ENCODE measurements around the gene GRB14.
"Not testable (repeated sequence)": the region's sequence is repeated elsewhere in the genome, so short reads cannot be mapped to it uniquely, and the experiment has no call there.

GRB14 gene

GRCh38 chr2:164558450-164558849, 62.8 kb downstream of the GRB14 start:
- no peak for DNase-seq (ENCODE audit: low read depth in 2 of 2)

DNA sequence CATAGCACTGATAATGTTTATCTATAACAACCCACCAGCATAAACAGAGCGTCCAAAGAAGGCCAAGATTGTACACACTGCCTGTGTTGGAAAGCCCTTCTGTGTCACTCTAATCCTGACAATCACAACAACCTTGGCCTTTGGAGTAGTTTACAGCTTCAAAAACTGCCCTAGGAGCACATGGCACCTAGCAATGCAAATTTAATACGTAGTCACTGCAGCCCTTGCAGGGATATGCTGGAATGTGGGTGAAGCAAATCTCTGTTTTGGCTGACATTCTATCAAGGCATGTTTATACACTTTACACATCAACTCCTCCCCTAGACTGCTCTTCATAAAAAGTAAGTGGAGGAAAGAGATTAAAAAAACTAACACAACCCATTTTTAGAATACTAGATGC, 66.8 kb downstream of the GRB14 start:
- DNase-seq (ENCODE audit: low read depth in 2 of 2): no peak

DNA sequence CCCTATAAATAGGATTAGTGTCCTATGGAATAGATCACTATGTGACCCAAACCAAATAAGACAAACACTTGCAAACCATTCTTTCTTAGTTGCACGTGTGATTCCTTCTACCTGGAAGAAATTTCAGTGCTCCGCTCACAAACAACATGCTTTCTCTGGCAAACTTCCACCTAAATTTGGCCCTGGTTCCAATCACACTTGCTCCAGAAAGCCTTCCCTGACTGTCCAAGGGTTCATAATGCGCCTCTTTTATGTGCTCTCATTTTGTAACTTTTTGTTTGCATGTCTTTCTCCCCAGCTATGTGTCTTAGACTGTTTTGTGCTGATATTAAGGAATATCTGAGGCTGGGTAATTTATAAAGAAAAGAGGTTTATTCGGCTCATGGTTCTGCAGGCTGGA, 69.8 kb downstream of the GRB14 start:
- no peak for DNase-seq (ENCODE audit: low read depth in 2 of 2)

GRCh38 chr2:164549705-164550104, 71.6 kb downstream of the GRB14 start:
- DNase-seq (ENCODE audit: low read depth in 2 of 2): not testable (repeated sequence)

GRCh38 chr2:164545484-164545883, 75.8 kb downstream of the GRB14 start:
- no peak for DNase-seq (ENCODE audit: low read depth in 2 of 2)

DNA sequence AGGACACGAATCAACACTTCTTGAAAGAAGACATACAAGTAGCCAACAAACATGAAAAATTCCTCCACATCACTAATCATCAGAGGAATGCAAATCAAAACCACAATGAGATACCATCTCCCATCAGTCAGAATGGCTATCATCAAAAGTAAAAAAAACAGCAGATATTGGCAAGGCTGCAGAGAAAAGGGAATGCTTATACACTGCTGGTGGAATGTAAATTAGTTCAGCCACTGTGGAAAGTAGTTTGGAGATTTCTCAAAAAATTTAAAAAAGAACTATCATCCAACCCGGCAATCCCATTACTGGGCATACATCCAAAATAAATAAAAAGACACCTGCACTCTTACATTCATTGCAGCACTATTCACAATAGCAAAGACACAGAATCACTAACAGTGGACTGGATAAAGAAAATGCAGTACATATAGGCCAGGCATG, 78.7 kb downstream of the GRB14 start:
- DNase-seq (ENCODE audit: low read depth in 2 of 2): no peak

GRCh38 chr2:164538240-164538866, 82.9 kb downstream of the GRB14 start:
- no peak for DNase-seq (ENCODE audit: low read depth in 2 of 2)

GRCh38 chr2:164535280-164536025, 85.8 kb downstream of the GRB14 start:
- no peak for DNase-seq (ENCODE audit: low read depth in 2 of 2)

- no peak for DNase-seq (ENCODE audit: low read depth in 2 of 2)
These were observed 90.8 kb downstream of the GRB14 start for GRCh38 chr2:164530464-164530863.

GRCh38 chr2:164523726-164524125, 97.6 kb downstream of the GRB14 start:
- no peak for DNase-seq (ENCODE audit: low read depth in 2 of 2)

DNA sequence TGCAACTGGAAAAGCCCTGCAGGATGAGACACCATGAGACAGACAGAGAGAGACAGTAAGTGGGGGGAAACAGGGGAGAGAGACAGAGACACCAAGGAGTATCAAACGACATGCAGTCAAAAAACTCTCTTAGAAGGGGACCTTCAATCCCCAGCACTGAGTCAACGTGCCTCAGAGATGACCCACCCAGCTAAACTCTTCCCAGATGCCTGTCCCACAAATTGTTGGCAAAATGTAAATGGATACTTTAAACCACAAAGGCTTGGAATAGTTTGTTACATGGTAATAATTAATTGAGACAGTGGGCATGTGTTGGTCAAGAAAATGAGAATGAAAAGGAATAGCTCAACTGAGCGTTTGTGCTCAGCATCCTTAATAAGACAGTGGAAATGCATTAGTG, 98.3 kb downstream of the GRB14 start:
- DNase-seq (ENCODE audit: low read depth in 2 of 2): no peak

DNA sequence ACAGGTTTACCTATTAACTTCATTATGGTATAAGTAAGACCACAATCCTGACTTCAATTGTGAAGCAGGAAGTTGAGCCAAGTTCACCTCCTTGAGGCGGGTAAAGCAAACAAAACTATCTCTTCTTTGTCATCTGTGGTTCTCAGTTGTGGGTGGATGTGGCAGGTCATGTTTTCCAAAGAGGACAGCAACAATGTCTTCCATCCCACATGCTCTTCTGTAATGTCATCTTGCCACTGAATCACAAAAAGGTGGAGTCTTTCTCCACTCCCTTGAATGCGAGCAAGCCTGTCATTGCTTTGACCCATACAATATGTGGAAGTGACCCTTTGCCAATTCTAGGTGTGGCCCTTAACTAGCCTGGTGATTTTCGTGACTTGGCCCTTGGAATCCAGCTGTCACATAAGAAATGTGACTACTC, 98.7 kb downstream of the GRB14 start:
- DNase-seq (ENCODE audit: low read depth in 2 of 2): no peak

DNA sequence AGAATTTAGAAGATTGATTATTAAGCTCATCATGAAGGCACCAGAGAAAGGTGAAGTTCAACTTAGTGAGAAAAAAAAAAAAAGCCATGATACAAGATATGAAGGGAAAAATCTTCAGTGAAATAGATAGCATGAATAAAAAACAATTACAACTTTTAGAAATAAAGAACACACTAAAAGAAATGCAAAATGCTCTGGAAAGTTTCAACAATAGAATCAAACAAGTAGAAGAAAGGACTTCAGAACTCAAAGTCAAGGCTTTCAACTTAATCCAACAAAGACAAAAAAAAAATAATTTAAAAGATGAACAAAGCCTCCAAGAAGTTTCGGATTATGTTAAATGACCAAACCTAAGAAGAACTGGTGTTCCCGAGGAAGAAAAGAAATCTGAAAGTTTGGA, 105.5 kb downstream of the GRB14 start:
- no peak for DNase-seq (ENCODE audit: low read depth in 2 of 2)

DNA sequence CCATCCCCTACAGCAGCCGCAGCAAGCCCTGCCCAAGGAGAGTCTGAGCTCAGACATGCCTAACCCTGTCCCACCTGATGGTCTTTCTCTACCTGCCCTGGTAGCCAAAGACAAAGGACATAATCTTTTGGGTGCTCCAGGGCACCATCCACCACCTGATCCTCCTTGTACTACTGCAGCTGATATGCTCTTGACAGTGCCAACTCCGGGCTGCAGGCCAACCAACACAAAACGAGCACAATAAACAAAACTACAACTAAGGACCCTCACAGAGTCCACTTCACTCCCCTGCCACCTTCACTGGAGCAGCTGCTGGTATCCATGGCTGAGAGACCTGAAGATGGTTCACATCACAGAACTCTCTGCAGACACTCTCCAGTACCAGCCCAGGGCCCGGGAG, 106.3 kb downstream of the GRB14 start:
- no peak for DNase-seq (ENCODE audit: low read depth in 2 of 2)

GRCh38 chr2:164514491-164514890, 106.8 kb downstream of the GRB14 start:
- no peak for DNase-seq (ENCODE audit: low read depth in 2 of 2)

DNA sequence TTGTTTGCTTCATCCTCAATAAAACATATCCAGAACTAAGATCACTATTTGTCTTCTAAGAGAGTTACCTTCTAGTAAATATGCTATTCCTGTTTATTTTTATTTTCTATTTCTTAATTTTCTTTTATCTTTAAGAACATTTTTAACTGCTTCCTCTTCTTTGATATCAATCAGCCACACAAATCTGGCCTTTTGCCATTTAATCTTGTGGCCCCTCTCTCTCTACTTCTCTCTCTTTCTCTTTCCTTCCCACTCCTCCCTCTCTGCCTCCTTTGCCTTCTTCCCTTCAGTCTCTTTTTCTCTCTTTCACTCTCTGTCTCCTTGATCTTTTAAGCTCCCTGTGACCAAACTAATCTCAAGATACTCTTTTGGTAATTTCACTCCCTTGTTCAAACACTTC, 108.4 kb downstream of the GRB14 start:
- DNase-seq (ENCODE audit: low read depth in 2 of 2): no peak

DNA sequence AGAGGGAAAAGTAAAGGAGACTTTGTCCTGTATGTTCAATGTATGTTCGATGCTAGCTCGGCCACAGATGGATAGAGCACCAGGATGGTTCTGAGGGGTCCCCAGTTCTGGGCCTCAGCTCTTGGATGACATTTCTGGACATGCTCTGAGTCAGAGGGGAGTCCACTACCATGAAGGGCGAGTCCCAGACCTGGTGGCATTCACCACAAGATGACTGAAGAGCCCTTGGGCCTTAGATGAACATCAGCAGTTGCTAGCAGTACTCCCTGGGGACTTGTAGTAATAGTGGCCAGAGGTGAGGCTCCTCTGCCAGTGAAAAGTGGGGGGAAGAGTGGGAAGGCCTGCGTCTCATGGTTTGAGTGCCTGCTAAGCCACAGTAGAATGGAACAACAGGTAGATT, 109.5 kb downstream of the GRB14 start:
- DNase-seq (ENCODE audit: low read depth in 2 of 2): no peak

- no peak for DNase-seq (ENCODE audit: low read depth in 2 of 2)
These were observed 110.4 kb downstream of the GRB14 start for GRCh38 chr2:164510895-164511294.

GRCh38 chr2:164509137-164509877, 112.0 kb downstream of the GRB14 start:
- DNase-seq (ENCODE audit: low read depth in 2 of 2): no peak

DNA sequence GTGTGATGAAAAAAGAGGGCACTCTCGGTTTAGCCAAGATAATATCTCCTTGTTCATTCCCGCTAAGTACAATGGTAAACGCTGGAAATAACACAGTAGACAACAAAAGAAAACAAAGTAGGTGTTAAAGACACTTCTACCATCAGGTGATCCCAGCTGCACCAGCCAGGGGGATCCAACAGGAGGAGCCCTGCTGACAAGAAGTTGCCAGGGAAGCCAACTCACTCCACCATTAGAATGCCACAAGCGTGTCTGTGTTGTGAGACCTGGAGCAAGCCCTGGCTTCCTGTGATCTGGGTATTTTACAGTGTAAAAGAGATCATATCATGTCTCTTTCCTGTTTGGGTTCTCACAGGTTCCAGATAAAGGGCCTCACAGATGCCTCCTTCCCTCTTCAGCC, 117.0 kb downstream of the GRB14 start:
- DNase-seq (ENCODE audit: low read depth in 2 of 2): no peak

GRCh38 chr2:164498836-164499235, 122.4 kb downstream of the GRB14 start:
- DNase-seq (ENCODE audit: low read depth in 2 of 2): no peak

DNA sequence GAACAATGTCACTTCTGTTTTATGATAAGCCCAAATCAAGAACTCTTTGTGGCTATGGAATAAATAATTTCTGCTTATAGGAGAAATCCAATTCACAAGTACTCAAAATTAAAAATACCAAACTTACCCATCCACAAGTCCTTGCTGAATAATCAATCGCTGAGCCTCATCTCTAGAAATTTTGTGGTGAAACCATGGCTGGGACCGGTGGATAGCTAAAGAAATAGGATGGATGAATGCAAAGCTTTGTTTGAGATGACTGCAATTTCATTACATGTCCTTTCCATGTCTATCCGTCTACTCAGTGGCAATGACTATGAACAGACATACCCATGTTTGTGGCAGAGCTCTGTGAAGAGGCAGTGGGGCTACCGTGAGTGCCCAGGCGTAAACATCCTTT, 124.4 kb downstream of the GRB14 start:
- DNase-seq (ENCODE audit: low read depth in 2 of 2): no peak

GRCh38 chr2:164496421-164496820, 124.9 kb downstream of the GRB14 start:
- no peak for DNase-seq (ENCODE audit: low read depth in 2 of 2)

All from stimulated activated CD8-positive, alpha-beta memory T cell treated with anti-CD3 and anti-CD28 coated beads, Interleukin-2, amount 100 ng/mL, for 48 hours (primary cell).